Activated naive CD4-positive, alpha-beta T cell treated with anti-CD3 and anti-CD28 coated beads, Interleukin-2, amount 50 U/mL, for 72 hours (primary cell): ENCODE results near the gene ARHGEF7. TPM values are rescaled to one million over a fixed set of nuclear protein-coding genes. Genes with fewer than 3 reads are reported as not detected.

Experiments used
- ATAC-seq, 2 donors: fragments of 150-1000 bp; cut with Tn5 transposase; 2 replicates each; pipeline ENCODE4 v1.10.0; 2021; ENCODE audit warnings: mild to moderate bottlenecking in 2 of 2, moderate library complexity in 2 of 2
- DNase-seq, 2 donors: peaks; one replicate each; pipeline ENCODE4 v3.0.0; 2021 to 2022; ENCODE audit warnings: low spot score in 2 of 2
- H3K27ac Mint-ChIP-seq, 2 donors: one replicate each; pipeline ENCODE4 v1.8.0; 2022; ENCODE audit warnings: mild to moderate bottlenecking in 2 of 2, mixed read lengths in 2 of 2
- H3K36me3 Mint-ChIP-seq, 2 donors: one replicate each; pipeline ENCODE4 v1.8.0; 2022; ENCODE audit warnings: mixed read lengths in 2 of 2
- H3K9me3 Mint-ChIP-seq, 2 donors: one replicate each; pipeline ENCODE4 v1.8.0; 2022; ENCODE audit warnings: mixed read lengths in 2 of 2
- total RNA-seq, 2 donors: library from RNA; stranded (reverse); gene quantifications; one replicate each; pipeline ENCODE4 v1.2.3, GENCODE V29; 2022

Gene ARHGEF7
- total RNA-seq, 2 donors from 2014 or later = 69.5 to 82.5 TPM

DNA sequence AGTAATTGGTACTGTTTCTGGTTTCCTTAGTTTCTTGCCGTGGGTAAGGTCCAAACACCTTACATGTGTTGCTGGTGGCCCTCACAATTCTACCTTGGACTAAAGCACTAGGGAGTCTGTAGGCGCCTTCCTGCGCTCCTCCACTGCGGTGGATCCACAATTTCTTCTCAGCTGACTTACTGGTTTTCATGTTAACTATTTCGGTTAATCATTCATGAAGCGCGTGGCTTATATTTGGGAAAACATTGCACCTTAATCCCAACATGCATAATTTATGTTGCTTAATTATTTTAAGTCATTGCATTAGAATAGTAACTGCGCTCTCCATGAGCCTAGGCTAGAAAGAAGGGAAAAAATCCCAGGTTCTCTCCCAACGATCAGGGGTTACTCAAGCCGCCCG is 37.7 kb downstream of the ARHGEF7 start:
- Mint-ChIP-seq H3K36me3 (peaks cover 8 to 12% of the 10 kb centered on the region in 2 donors), H3K9me3 (no peaks in the 10 kb centered on the region), H3K27ac (peak overlapping the region; percentile 93 to 96)
- no peak for DNase-seq
- no peak for ATAC-seq

DNA sequence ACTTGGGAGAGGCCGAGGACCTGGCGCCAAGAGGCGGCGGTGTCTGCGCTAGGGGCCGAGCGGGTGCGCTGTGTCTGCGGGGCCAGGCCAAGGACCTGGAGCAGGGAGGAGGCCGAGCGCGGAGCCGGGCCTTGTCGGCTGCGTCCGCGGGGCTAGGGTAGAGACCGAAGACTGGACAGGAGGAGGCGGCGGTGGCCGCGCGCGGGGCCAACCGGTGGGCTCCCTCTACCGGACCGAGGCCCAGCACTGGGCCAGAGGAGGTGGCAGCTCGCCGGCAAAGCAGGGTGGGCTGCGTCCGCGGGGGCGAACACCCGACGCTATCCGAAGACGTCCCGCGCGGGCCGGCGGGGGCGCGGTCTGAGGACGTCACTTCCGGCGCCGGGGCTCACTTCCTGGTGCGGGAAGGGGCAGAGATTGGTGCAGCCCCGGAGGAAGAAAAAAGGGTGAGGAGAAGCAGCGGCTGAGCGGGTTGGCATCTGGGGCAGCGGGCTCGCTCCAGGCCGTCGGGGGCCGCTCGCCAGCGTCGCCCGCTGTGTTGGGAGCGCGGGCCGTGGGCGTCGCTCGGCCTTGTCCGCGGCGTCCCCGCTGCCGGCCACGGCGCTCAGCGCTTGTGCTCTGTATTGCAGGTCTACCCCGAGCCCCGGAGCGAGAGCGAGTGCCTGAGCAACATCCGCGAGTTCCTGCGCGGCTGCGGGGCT is 38.3 kb downstream of the ARHGEF7 start:
- peak; percentile 91 to 94 for ATAC-seq
- peak; percentile 90 to 92 for DNase-seq
- Mint-ChIP-seq H3K27ac (peak overlapping the region; percentile 96 to 98), H3K9me3 (no peaks in the 10 kb centered on the region), H3K36me3 (peaks cover 8 to 12% of the 10 kb centered on the region in 2 donors)

DNA sequence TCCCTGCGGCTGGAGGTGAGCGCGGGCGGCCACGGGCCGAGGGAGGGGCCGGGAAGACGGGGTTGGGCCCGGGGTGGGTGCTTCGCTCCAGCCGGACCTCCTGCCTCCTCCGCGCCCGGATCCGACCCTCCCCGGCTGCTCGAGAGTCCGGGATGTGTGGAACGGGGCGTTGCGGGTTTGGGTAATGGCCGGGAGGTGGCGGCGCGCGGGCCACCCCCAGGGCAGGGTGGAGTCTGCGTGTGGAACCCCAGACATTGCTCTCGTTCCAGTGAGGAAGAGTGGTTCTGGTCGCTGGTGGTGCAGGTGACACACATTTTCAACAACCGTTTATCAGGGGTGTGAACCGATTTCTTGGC is 38.8 kb downstream of the ARHGEF7 start:
- DNase-seq (peak in 1 of 2 donors; percentile 60), ATAC-seq (peak; percentile 72 to 74)
- Mint-ChIP-seq H3K27ac (peak overlapping the region; percentile 96), H3K36me3 (peaks cover 8 to 15% of the 10 kb centered on the region in 2 donors), H3K9me3 (no peaks in the 10 kb centered on the region)

DNA sequence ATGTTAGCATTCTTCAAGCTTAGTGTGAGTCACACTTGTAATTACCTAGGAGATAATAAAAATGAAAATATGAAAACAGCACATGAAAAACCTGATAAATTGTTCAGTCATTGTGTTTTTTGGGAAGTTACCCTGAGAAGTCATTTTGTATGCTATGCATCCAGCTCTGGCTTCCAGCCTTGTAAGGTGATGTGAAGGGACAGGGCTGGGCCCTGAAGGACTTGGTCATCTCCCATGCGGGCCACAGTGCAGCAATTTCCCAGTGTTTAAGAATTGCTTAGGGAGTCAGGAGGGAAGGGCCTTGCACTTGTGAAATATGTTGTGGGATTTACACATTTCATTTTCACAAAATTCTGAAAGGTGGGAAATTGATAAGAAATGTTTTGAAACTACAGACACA is 41.3 kb downstream of the ARHGEF7 start:
- DNase-seq = no peak
- no peak overlapping the region for H3K27ac Mint-ChIP-seq
- ATAC-seq = no peak
- H3K9me3 Mint-ChIP-seq = peaks cover 0 to 8% of the 10 kb centered on the region in 2 donors
- peaks cover 16 to 40% of the 10 kb centered on the region in 2 donors for H3K36me3 Mint-ChIP-seq

DNA sequence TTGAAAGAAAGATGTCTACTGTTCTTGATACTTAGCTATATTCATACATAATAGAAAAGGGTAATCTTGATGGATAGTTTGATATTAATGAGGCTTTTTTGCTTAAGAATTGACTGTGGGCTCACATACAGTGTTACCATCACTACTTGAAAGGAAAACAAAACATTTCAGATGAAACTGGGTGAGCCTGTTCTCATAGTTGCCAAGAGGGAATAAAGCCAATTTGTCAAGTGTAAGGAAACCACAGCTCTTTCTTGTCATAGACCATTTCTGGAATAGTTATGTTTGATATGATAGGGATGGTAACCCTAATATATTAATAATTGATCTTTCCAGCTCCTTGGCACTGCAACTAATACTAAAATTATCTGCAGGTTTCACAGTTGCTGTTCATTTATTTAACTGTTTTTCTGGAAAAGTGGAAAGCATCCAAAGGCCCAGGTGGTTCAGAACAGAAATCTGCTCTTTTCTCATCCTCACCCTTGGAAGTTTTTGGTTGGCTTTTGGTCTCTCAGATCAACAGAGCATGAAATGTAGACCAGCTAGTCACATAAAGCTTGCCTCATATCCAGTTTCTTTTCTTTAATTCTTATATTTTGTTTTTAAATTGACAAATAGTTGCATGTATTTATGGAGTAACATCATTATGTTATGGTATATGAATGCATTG is 43.2 kb downstream of the ARHGEF7 start:
- H3K9me3 Mint-ChIP-seq = peaks cover 0 to 8% of the 10 kb centered on the region in 2 donors
- ATAC-seq = no peak
- no peak for DNase-seq
- H3K36me3 Mint-ChIP-seq = peaks cover 16 to 48% of the 10 kb centered on the region in 2 donors
- H3K27ac Mint-ChIP-seq = no peak overlapping the region

DNA sequence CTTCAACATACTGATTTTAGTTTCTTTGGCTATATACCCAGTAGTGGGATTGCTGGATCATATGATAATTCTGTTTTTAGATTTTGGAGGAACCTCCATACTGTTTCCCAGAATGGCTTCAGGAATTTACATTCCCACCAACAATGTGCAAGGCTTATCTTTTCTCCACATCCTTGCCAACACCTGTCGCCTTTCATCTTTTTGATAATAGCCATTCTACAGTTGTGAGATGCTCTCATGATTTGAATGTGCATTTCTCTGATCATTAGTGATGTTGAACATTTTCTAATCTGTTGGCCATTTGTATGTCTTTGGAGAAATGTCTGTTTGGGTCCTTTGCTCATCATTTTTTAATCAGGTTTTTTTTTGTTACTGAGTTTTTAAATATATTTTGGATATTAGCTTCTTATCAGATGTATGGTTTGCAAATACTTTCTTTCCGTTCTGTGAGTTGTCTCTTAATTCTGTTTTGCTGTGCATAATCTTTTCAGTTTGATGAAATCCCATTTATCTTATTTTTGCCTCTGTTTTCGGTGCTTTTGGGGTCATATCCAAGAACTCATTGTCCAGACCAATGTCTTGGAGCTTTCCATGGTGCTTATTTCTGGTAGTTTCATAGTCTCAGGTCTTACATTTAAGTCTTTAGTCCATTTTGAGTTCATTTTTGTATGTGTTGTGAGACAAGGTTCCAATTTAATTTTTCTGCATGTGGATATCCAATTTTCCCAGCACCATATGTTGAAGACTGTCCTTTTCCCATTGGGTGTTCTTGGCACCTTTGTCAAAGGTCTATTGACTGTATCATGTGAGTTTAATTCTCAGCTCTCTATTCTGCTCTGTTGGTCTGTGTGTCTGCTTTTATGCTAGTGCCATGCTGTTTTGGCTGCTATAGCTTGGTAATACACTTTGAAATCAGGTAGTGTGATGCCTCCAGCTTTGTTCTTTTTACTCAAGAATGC is 44.5 kb downstream of the ARHGEF7 start:
- no peak for ATAC-seq
- no peak overlapping the region for H3K27ac Mint-ChIP-seq
- peaks cover 9 to 44% of the 10 kb centered on the region in 2 donors for H3K36me3 Mint-ChIP-seq
- H3K9me3 Mint-ChIP-seq = peaks cover 0 to 8% of the 10 kb centered on the region in 2 donors
- DNase-seq = no peak

DNA sequence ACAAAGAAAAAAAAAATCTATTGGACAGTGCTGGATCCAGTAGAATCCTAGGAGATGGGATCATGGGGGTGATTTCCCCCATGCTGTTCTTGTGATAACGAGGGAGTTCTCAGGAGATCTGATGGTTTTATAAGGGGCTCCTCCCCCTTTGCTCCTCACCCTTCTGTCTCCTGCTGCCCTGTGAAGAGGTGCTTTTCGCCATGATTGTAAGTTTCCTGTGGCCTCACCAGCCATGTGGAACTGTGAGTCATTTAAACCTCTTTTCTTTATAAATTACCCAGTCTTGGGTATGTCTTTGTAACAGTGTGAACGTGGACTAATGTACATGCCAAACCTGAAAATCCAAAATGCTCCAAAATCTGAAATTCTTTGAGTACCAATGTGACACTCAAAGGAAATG is 45.5 kb downstream of the ARHGEF7 start:
- Mint-ChIP-seq H3K27ac (no peak overlapping the region), H3K9me3 (peaks cover 0 to 8% of the 10 kb centered on the region in 2 donors), H3K36me3 (peaks cover 8 to 48% of the 10 kb centered on the region in 2 donors)
- ATAC-seq (peak in 1 of 2 donors; percentile 76), DNase-seq (no peak)

DNA sequence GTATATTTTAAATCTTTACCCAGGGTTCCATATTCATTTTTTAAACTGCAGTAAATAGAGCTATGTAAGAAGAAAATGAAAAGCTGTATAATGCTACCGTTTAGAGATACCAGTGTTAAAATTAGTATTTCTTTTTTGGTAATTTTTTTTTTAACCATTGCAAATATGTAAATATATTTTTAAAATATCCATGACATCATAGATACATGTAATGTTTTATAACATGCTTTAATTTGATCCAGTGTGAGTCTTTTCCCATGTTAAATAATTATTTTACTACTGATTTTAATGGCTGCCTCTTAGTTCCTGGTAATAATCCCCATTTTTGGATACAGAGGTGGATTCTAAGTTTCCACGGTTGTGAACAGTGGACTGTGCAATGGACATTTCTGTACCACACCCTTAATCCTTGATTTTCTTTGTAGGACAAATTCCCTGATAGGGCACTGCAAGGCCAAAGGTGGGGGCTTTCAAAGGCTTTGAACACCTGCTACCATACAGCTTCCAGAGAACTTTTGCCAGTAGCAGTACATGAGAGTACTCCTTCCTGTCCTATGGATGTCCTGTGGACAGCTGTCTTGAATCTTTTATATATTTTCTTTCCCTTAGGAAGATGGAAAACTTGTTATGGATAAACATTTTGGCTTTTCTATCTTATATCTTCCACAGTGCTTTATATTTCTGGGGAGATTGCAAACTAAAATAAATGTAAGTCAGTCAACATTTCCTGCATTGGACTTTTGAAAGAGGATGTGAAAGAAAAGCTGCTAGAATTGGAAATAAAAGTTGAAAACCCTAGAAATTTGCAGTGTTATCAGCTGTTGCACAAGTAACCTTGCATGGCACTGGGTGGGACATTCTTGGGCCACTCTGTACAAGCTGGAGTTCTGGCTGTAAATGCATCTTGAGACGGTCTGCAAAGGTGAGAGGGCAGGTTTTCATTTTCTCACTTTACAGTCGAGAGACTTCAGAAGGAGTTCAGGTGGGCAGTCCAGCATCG is 46.8 kb downstream of the ARHGEF7 start:
- DNase-seq (no peak), ATAC-seq (no peak)
- Mint-ChIP-seq H3K9me3 (peaks cover 0 to 8% of the 10 kb centered on the region in 2 donors), H3K27ac (no peak overlapping the region), H3K36me3 (peaks cover 8 to 49% of the 10 kb centered on the region in 2 donors)

DNA sequence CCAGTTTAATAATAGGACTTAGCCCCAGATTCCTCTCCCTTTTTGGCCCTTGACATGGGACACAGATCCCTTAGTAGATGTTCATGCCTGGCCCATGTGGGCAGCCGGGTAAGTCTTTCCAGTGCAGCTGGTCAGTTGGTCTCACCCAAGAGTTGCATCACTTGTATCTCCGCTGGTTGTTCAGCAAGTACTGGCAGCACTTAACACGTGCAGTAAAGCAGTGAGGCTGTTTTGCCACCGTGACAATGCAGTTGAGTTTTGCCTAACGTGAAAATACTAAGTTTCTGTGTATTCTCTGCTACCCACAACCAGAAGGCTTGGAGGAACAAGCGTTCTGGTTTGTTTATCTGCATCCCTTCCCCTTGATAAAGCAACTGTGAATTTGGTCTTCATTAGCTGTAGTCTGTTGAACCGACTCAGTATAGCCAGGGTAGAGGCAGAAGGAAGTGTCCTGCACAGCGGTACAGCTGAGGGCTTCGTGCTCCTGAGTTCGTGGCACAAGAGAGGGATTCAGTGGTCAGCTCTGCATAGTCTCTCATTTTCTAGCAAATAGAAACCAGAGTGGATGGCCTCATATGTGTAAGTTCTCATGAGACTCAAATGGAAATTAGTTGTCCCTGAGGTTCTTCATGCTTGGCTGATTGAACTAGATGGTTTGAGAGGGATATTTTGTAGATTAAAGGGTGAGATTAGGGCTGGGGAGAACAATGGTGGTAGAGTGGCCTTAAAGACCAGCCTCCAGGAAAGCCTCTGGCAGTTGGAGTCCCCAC is 50.3 kb downstream of the ARHGEF7 start:
- ATAC-seq (no peak), DNase-seq (no peak)
- no peaks in the 10 kb centered on the region for H3K9me3 Mint-ChIP-seq
- H3K27ac Mint-ChIP-seq = peak overlapping the region in 1 of 2 donors; percentile 2
- H3K36me3 Mint-ChIP-seq = peaks cover 0 to 50% of the 10 kb centered on the region in 2 donors

DNA sequence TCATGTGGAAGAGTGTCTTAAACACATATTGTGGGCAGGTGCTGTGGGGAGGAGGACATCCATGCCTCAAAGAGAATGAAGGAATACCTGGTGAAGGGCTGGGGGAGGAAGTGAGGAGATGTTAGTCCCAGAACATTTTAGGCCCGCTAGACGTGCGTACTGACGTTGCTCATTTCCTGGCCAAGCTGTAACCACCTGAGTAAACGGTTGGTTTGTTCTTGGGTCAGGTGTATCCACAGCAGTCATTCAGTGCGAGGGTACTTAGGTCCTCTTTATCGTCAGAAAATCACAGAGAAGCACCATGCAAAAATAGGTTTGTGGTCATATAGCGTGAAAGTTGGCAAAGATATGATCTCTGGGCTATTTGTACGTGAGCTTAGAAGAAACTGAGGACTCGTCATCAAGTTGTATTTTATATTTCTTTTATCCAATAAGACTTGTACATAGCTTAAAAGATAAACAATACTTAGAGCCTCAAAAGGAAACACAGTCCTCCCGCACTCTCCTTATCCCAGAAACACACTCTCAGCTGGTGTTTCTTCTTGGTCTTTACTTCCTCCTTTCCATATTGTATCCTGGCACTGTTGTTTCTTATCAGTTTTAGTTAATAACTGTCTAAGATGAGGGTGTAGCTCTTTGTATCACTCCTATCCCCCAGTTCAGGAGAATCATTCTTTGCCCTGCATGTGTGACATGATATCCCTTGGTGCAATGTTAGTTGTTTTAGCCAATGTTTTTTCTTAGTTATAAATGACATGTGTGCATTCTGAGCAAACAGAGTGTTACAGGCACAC is 52.0 kb downstream of the ARHGEF7 start:
- no peak for DNase-seq
- peak in 1 of 2 donors; percentile 77 for ATAC-seq
- peak overlapping the region; percentile 2 to 57 for H3K27ac Mint-ChIP-seq
- H3K36me3 Mint-ChIP-seq = peaks cover 0 to 39% of the 10 kb centered on the region in 2 donors
- no peaks in the 10 kb centered on the region for H3K9me3 Mint-ChIP-seq

DNA sequence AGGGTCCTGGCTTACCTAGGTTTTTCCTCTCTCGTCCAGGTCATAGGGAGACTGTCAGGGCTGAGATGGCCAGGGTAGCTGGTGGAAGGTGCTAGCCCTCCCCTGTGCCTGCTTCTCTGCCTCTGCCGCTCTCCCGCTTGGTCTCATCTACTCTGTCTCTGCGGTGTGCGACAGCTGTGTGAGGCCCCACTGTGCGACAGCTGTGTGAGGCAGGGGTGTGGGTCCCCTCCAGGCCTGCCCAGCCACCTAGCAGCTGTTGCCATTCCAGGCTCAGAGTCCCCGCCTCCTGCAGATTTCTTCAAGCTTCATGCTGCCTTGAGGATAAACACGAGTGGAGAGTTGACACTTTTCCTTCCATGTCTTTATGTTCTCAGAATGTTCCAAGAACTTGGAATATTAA is 53.0 kb downstream of the ARHGEF7 start:
- Mint-ChIP-seq H3K9me3 (no peaks in the 10 kb centered on the region), H3K36me3 (peaks cover 0 to 32% of the 10 kb centered on the region in 2 donors), H3K27ac (no peak overlapping the region)
- DNase-seq (no peak), ATAC-seq (no peak)

DNA sequence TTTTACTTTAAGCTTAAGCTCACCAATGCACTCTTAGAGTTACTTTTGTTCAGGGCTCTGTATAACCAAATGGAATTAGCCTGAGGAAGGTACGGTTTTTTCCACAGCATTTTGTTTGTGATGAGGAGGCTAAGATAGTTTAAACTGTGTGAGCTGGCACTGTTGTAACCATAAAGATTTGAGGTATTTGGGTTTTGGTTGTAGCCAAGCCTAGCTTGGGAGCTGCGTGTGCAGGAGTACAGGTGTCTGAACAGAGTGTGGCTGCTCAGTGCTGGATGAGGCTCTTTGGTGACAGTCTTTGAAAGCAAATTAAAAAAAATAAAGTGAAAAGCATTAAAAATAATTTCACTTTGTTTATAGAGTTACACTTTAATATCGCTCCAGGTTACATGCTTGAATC is 56.0 kb downstream of the ARHGEF7 start:
- ATAC-seq = no peak
- Mint-ChIP-seq H3K9me3 (peaks cover 4 to 16% of the 10 kb centered on the region in 2 donors), H3K27ac (no peak overlapping the region), H3K36me3 (peaks cover 5 to 50% of the 10 kb centered on the region in 2 donors)
- no peak for DNase-seq

DNA sequence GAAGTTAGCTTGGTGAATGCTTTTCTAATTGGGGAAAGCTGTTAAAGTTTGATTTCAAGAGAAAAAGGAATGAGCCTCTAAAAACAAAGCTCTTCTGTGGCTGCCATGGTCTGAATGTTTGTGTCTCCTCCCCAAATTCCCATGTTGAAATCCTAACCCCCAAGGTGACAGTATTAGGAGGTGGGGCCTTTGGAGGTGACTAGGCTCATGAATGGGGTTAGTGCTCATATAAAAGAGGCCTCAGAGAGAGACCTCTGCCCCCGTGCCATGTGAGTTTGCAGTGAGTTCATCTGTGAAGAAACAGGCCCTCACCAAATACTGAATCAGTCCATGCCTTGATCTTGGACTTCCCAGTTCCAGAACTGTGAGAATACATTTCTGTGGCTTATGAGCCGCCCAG is 56.5 kb downstream of the ARHGEF7 start:
- DNase-seq = no peak
- H3K36me3 Mint-ChIP-seq = peaks cover 5 to 50% of the 10 kb centered on the region in 2 donors
- no peak overlapping the region for H3K27ac Mint-ChIP-seq
- H3K9me3 Mint-ChIP-seq = peaks cover 4 to 16% of the 10 kb centered on the region in 2 donors
- no peak for ATAC-seq

DNA sequence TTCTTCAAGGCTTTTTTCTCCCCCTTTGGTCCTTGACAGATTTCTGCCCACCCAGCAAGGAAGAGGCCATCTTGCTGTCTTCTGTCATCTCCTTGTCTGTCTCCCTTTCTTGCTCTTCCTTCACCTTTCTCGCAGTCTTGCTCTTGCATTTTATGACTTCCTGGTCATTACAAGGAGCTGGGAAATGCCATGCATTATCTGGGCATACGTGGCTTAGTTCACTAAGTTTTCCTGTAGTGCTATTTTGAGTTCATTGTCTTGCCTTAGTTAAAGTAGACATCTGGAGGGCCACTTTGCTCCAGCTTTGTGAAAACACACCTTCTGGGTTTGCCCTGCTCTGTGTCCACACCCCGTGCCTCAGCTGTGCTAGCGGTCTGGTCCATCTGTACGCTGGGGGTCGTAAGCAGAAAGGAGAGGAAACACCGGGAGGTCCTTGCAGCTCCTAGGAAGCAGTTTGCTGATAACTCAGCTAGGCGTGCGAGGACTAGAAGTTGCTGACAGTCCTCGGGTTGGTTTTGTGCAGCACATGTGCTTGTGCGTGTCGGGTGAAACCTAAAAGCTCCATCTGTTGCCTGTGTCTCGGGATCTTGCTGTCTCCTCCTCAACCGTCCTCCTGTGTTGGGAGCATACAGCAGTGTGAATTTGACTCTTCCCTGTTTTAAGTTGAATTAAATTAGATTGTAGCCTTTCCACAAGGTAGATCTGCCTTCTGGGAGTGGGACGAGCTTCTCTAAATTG is 59.4 kb downstream of the ARHGEF7 start:
- Mint-ChIP-seq H3K36me3 (peaks cover 5 to 55% of the 10 kb centered on the region in 2 donors), H3K27ac (peak overlapping the region; percentile 66 to 85), H3K9me3 (peaks cover 4 to 16% of the 10 kb centered on the region in 2 donors)
- ATAC-seq = no peak
- no peak for DNase-seq
